Gastroesophageal sphincter (tissue), 4 donors: ENCODE results near the gene SF3A1. TPM values are rescaled to one million over a fixed set of nuclear protein-coding genes. Genes with fewer than 3 reads are reported as not detected.

Experiments
- ATAC-seq: fragments of 150-250 bp; one replicate; pipeline ENCODE4 v1.9.1; 2016; ENCODE audit warnings: mild to moderate bottlenecking, moderate library complexity
- H3K27ac ChIP-seq, 4 donors: fragments of 200-600 bp; sonication (generic) in 3 of 4; 1 replicate in 3 of 4; 2 replicates in 1 of 4; pipeline ENCODE4 v1.5.1; 2016 to 2019
- H3K27me3 ChIP-seq: fragments of 200-600 bp; sonication (generic); one replicate; pipeline ENCODE4 v1.5.1; 2019
- H3K36me3 ChIP-seq, 2 donors: fragments of 200-600 bp; sonication (generic); one replicate each; pipeline ENCODE4 v1.5.1; 2019; ENCODE audit warnings: control low read depth in 1 of 2
- H3K4me1 ChIP-seq, 3 donors: fragments of 200-600 bp; sonication (generic); 1 replicate in 2 of 3; 2 replicates in 1 of 3; pipeline ENCODE4 v1.5.1; 2016 to 2019; ENCODE audit warnings: control low read depth in 2 of 3
- H3K4me3 ChIP-seq, 2 donors: fragments of 200-600 bp; sonication (generic); one replicate each; pipeline ENCODE4 v1.5.1; 2019; ENCODE audit warnings: mild to moderate bottlenecking in 1 of 2, moderate library complexity in 1 of 2
- H3K9me3 ChIP-seq, 3 donors: fragments of 200-600 bp; sonication (generic); one replicate each; pipeline ENCODE4 v1.5.1; 2017 to 2019; ENCODE audit warnings: control low read depth in 2 of 3
- CTCF ChIP-seq, 4 experiments: fragments of 200-600 bp in 2 of 4; fragments of 450-650 bp in 2 of 4; sonication (generic) in 1 of 4; IDR thresholded peaks; one replicate each; pipeline ENCODE4 v1.5.1; 2017 to 2019; ENCODE audit warnings: antibody characterized with exemption in 4 of 4, mild to moderate bottlenecking in 2 of 4, moderate library complexity in 2 of 4
- EP300 ChIP-seq: sonication (generic); formaldehyde crosslinking; IDR thresholded peaks from one replicate; pipeline ENCODE4 v1.6.1; 2017; ENCODE audit warnings: antibody characterized with exemption, mild to moderate bottlenecking
- POLR2A ChIP-seq, 2 donors: fragments of 450-650 bp; IDR thresholded peaks; one replicate each; pipeline ENCODE4 v1.6.1; 2017; ENCODE audit warnings: antibody characterized with exemption in 2 of 2, mild to moderate bottlenecking in 2 of 2, moderate library complexity in 1 of 2
- POLR2AphosphoS5 ChIP-seq: sonication (generic); formaldehyde crosslinking; IDR thresholded peaks from one replicate; pipeline ENCODE4 v1.6.1; 2017; ENCODE audit warnings: antibody characterized with exemption
- WGBS, 2 donors: methylation state at CpG; one replicate each; pipeline ENCODE4 v1.1.5; 2018; ENCODE audit warnings: low coverage in 1 of 2; 5-methylcytosine and 5-hydroxymethylcytosine counted together
- total RNA-seq, 4 donors: library from RNA; depleted of rRNA; stranded (reverse); fragments of >200 nt; gene quantifications; one replicate each; pipeline ENCODE4 v1.1.0, GENCODE V29; 2016

Gene SF3A1
- total RNA-seq, 4 donors from 2014 or later: 46.1 to 80.8 (median 63.7) TPM

- ATAC-seq: no peak
- Histone ChIP-seq H3K27ac (no peak overlapping the region), H3K27me3 (no peaks in the 10 kb centered on the region), H3K4me1 (peaks cover 0 to 34% (median 18%) of the 10 kb centered on the region in 3 donors), H3K36me3 (peaks cover 0 to 100% of the 10 kb centered on the region in 2 donors), H3K4me3 (no peak overlapping the region), H3K9me3 (no peaks in the 10 kb centered on the region)
- TF ChIP-seq POLR2AphosphoS5: no peak
- no peak for TF ChIP-seq POLR2A (IDR thresholded peaks at IDR 0.05)
- no peak for TF ChIP-seq CTCF (IDR thresholded peaks at IDR 0.05)
- TF ChIP-seq EP300: no peak
- WGBS, 2 donors: 78 to 92% methylated on average over 2 to 7 of the region's 11 CpGs
Observed at GRCh38 chr22:30297276-30297990, 59.3 kb downstream of the SF3A1 start.

- H3K27ac ChIP-seq: no peak overlapping the region
- H3K9me3 ChIP-seq: no peaks in the 10 kb centered on the region
- H3K27me3 ChIP-seq: no peaks in the 10 kb centered on the region
- H3K4me3 ChIP-seq: no peak overlapping the region
- H3K4me1 ChIP-seq: peaks cover 0 to 34% (median 13%) of the 10 kb centered on the region in 3 donors
- 90% methylated on average over 2 of the region's 3 CpGs; no CpG with 5 or more reads in 1 of the 2 donors for whole genome bisulfite sequencing, 2 donors
- ATAC-seq: no peak
- TF ChIP-seq POLR2A (IDR thresholded peaks at IDR 0.05) (no peak), POLR2AphosphoS5 (no peak), EP300 (no peak), CTCF (IDR thresholded peaks at IDR 0.05) (no peak)
- H3K36me3 ChIP-seq: peaks cover 0 to 100% of the 10 kb centered on the region in 2 donors
Observed at GRCh38 chr22:30296833-30297232, 59.9 kb downstream of the SF3A1 start.

- ATAC-seq: no peak
- Histone ChIP-seq H3K36me3 (peaks cover 0 to 98% of the 10 kb centered on the region in 2 donors), H3K27ac (no peak overlapping the region), H3K27me3 (no peaks in the 10 kb centered on the region), H3K4me1 (peaks cover 0 to 34% (median 13%) of the 10 kb centered on the region in 3 donors), H3K9me3 (no peaks in the 10 kb centered on the region), H3K4me3 (no peak overlapping the region)
- no peak for TF ChIP-seq POLR2AphosphoS5
- no peak for TF ChIP-seq CTCF (IDR thresholded peaks at IDR 0.05)
- TF ChIP-seq EP300: no peak
- TF ChIP-seq POLR2A (IDR thresholded peaks at IDR 0.05): no peak
- WGBS, 2 donors: 91 to 98% methylated on average over 3 to 4 of the region's 4 CpGs
Observed at GRCh38 chr22:30296324-30296723, 60.4 kb downstream of the SF3A1 start.

GRCh38 chr22:30295576-30295975, 61.1 kb downstream of the SF3A1 start:
- ATAC-seq: no peak
- H3K36me3 ChIP-seq: peaks cover 0 to 91% of the 10 kb centered on the region in 2 donors

More at GRCh38 chr22:30295576-30295975, 61.1 kb downstream of the SF3A1 start:
- WGBS, 2 donors: 63% methylated on average over 2 of the region's 7 CpGs; no CpG with 5 or more reads in 1 of the 2 donors
- no peaks in the 10 kb centered on the region for H3K9me3 ChIP-seq
- H3K4me3 ChIP-seq: no peak overlapping the region
- H3K27me3 ChIP-seq: no peaks in the 10 kb centered on the region
- no peak for TF ChIP-seq EP300
- TF ChIP-seq CTCF (IDR thresholded peaks at IDR 0.05): no peak
- no peak for TF ChIP-seq POLR2A (IDR thresholded peaks at IDR 0.05)
- no peak for TF ChIP-seq POLR2AphosphoS5
- H3K4me1 ChIP-seq: peaks cover under 1 to 34% (median 14%) of the 10 kb centered on the region in 3 donors
- H3K27ac ChIP-seq: peak overlapping the region in 1 of 4 donors; percentile 29
